Measurements from ENCODE around the gene TAS2R9.
"Not testable (repeated sequence)": the region's sequence is repeated elsewhere in the genome, so short reads cannot be mapped to it uniquely, and the experiment has no call there.

Gene TAS2R9

GRCh38 chr12:10810068-10810467, at the start of gene TAS2R9:
TAS2R9 (minus strand) TSS chr12:10810168; CDS start chr12:10810075, 93 bp downstream.
- no peak for DNase-seq (ENCODE audit: low spot score)

- no peak for DNase-seq (ENCODE audit: low spot score)
Measured at GRCh38 chr12:10855807-10856206, 45.8 kb upstream of the TAS2R9 start.

- DNase-seq (ENCODE audit: low spot score), result no peak
Measured at GRCh38 chr12:10853776-10854175, 43.8 kb upstream of the TAS2R9 start.

GRCh38 chr12:10851243-10851858, 41.4 kb upstream of the TAS2R9 start:
- DNase-seq (ENCODE audit: low spot score), result no peak

GRCh38 chr12:10849425-10849878, 39.5 kb upstream of the TAS2R9 start, which contains the start of gene PRR4:
PRR4 (minus strand) TSS chr12:10849475; CDS start chr12:10849437, 38 bp downstream.
- no peak for DNase-seq (ENCODE audit: low spot score)

- DNase-seq (ENCODE audit: low spot score), result no peak
Measured at GRCh38 chr12:10847744-10848143, 37.8 kb upstream of the TAS2R9 start.

- DNase-seq (ENCODE audit: low spot score), result no peak
Measured at GRCh38 chr12:10842862-10843261, 32.9 kb upstream of the TAS2R9 start.

- no peak for DNase-seq (ENCODE audit: low spot score)
Measured at GRCh38 chr12:10838461-10838860, 28.5 kb upstream of the TAS2R9 start.

- no peak for DNase-seq (ENCODE audit: low spot score)
Measured at GRCh38 chr12:10829994-10830393, 20.0 kb upstream of the TAS2R9 start.

- no peak for DNase-seq (ENCODE audit: low spot score)
Measured at GRCh38 chr12:10826258-10826657, 16.3 kb upstream of the TAS2R9 start, which contains the start of gene TAS2R10. TAS2R10 (minus strand) TSS chr12:10826358; CDS start chr12:10826269, 89 bp downstream.

GRCh38 chr12:10824957-10825356, 15.0 kb upstream of the TAS2R9 start:
- DNase-seq (ENCODE audit: low spot score), result no peak

- no peak for DNase-seq (ENCODE audit: low spot score)
Measured at GRCh38 chr12:10811883-10812536, 2.0 kb upstream of the TAS2R9 start.

- no peak for DNase-seq (ENCODE audit: low spot score)
Measured at GRCh38 chr12:10807186-10807585, 2.8 kb downstream of the TAS2R9 start, which contains the start of gene TAS2R8. TAS2R8 (minus strand) TSS chr12:10807286; CDS start chr12:10806980, 306 bp downstream.

GRCh38 chr12:10802587-10802986, 7.4 kb downstream of the TAS2R9 start, which contains the start of gene TAS2R7:
TAS2R7 (minus strand) TSS chr12:10802627; CDS start chr12:10802570, 57 bp downstream.
- DNase-seq (ENCODE audit: low spot score), result no peak

- no peak for DNase-seq (ENCODE audit: low spot score)
Measured at GRCh38 chr12:10801741-10802140, 8.2 kb downstream of the TAS2R9 start.

GRCh38 chr12:10794222-10794621, 15.7 kb downstream of the TAS2R9 start:
- no peak for DNase-seq (ENCODE audit: low spot score)

GRCh38 chr12:10791769-10792168, 18.2 kb downstream of the TAS2R9 start:
- not testable (repeated sequence) for DNase-seq (ENCODE audit: low spot score)

GRCh38 chr12:10783252-10783651, 26.7 kb downstream of the TAS2R9 start:
- no peak for DNase-seq (ENCODE audit: low spot score)

GRCh38 chr12:10779103-10779502, 30.9 kb downstream of the TAS2R9 start:
- DNase-seq (ENCODE audit: low spot score), result no peak

GRCh38 chr12:10771132-10771733, 38.7 kb downstream of the TAS2R9 start:
- DNase-seq (ENCODE audit: low spot score), result peak; percentile 22

GRCh38 chr12:10759657-10760056, 50.3 kb downstream of the TAS2R9 start:
- no peak for DNase-seq (ENCODE audit: low spot score)

Measured in AG08396 (cell line).